Tibial nerve (tissue), 4 donors: Measurements from ENCODE around the gene GRPEL2. TPM values are rescaled to one million over a fixed set of nuclear protein-coding genes. Genes with fewer than 3 reads are reported as not detected.

Source experiments
- DNase-seq, 2 donors: peaks; one replicate each; pipeline ENCODE4 v3.0.0-alpha.2; 2019; ENCODE audit warnings: low spot score in 2 of 2
- H3K27ac ChIP-seq, 4 donors: fragments of 200-600 bp; sonication (generic) in 3 of 4; one replicate each; pipeline ENCODE4 v1.5.1; 2017 to 2019; ENCODE audit warnings: mild to moderate bottlenecking in 1 of 4
- H3K27me3 ChIP-seq, 2 donors: fragments of 200-600 bp; sonication (generic) in 1 of 2; one replicate each; pipeline versions ENCODE4 v1.5.1 to v1.6.0; 2017 to 2019
- H3K36me3 ChIP-seq, 3 donors: fragments of 200-600 bp; sonication (generic); one replicate each; pipeline ENCODE4 v1.5.1; 2018 to 2019
- H3K4me1 ChIP-seq, 4 donors: fragments of 200-600 bp; sonication (generic) in 3 of 4; one replicate each; pipeline ENCODE4 v1.5.1; 2017 to 2019
- H3K4me3 ChIP-seq, 4 donors: fragments of 200-600 bp; sonication (generic) in 3 of 4; one replicate each; pipeline ENCODE4 v1.5.1; 2017 to 2019; ENCODE audit warnings: mild to moderate bottlenecking in 1 of 4, moderate library complexity in 1 of 4
- H3K9me3 ChIP-seq, 4 donors: fragments of 200-600 bp; sonication (generic) in 3 of 4; one replicate each; pipeline ENCODE4 v1.5.1; 2017 to 2019
- CTCF ChIP-seq, 5 experiments: fragments of 200-600 bp in 3 of 5; fragments of 450-650 bp in 2 of 5; sonication (generic) in 3 of 5; IDR thresholded peaks; one replicate each; pipeline ENCODE4 v1.5.1; 2016 to 2019; ENCODE audit warnings: antibody characterized with exemption in 5 of 5, mild to moderate bottlenecking in 3 of 5, moderate library complexity in 2 of 5
- EP300 ChIP-seq, 2 donors: sonication (generic); formaldehyde crosslinking; IDR thresholded peaks; one replicate each; pipeline ENCODE4 v1.6.1; 2017; ENCODE audit warnings: antibody characterized with exemption in 2 of 2, mild to moderate bottlenecking in 1 of 2
- POLR2A ChIP-seq, 2 donors: fragments of 450-650 bp; IDR thresholded peaks; one replicate each; pipeline ENCODE4 v1.6.1; 2017; ENCODE audit warnings: antibody characterized with exemption in 2 of 2, mild to moderate bottlenecking in 2 of 2, moderate library complexity in 2 of 2
- WGBS, 2 donors: methylation state at CpG; one replicate each; pipeline ENCODE4 v1.1.5; 2018; 5-methylcytosine and 5-hydroxymethylcytosine counted together
- total RNA-seq, 4 donors: library from RNA; depleted of rRNA; stranded (reverse); fragments of >200 nt; gene quantifications; one replicate each; pipeline ENCODE4 v1.1.0, GENCODE V29; 2016

GRPEL2 gene
- total RNA-seq, 4 donors from 2014 or later, result 6.5 to 13.5 (median 10.3) TPM

GRCh38 chr5:149378241-149378820, 33.0 kb downstream of the GRPEL2 start:
- H3K4me3 ChIP-seq, result peak overlapping the region in 1 of 4 donors; percentile 17
- no peak for DNase-seq
- peak overlapping the region; percentile 16 to 83 (median 66) for H3K27ac ChIP-seq
- no peaks in the 10 kb centered on the region for H3K9me3 ChIP-seq
- H3K36me3 ChIP-seq, result peaks cover 0 to 6% (median 0%) of the 10 kb centered on the region in 3 donors
- H3K27me3 ChIP-seq, result no peaks in the 10 kb centered on the region
- H3K4me1 ChIP-seq, result peaks cover 0 to 42% (median 5%) of the 10 kb centered on the region in 4 donors
- TF ChIP-seq POLR2A (IDR thresholded peaks at IDR 0.05) (no peak), CTCF (IDR thresholded peaks at IDR 0.05) (no peak), EP300 (IDR thresholded peaks at IDR 0.05) (no peak)
- WGBS, 2 donors, result 33 to 35% methylated on average over 4 to 5 of the region's 5 CpGs

DNA sequence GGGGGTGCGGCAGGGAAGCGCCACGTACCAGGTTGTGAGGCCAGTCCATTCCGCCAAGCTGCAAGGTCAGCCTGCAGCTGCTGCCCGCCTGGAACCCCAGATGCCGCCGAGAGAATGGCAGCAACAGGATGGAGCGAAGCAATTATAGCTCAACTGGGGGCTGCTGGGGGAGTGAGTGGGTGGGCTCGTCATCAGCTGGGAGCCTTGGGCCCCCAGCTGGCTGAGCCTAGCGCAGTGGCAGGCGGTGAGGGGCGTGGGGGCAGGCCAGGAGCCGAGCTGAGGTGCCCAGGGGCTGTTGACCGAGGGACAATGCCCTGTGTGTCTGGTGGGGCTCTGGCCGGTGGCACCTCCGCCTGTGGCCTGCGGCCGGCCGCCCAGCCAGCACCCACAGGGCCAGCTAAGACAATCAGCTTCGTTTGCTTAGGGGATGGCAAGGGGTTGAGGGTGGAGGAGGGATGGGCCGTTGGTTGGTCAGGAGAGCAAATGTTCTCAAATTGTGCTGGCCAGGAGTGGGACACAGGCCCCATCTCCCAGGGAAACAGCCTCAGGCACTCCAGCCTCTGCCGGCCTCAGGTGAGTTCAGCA, 34.0 kb downstream of the GRPEL2 start, which contains the start of gene IL17B:
Gene IL17B, minus strand, starts transcription at position 116 of the 585 bp plus-strand sequence. Its CDS starts 67 bp downstream, at position 49.
- 58% methylated on average over 21 to 22 of the region's 22 CpGs for WGBS, 2 donors
- H3K27ac ChIP-seq, result peak within 1 kb of the TSS; percentile 16 to 83 (median 66)

GRCh38 chr5:149379818-149380374, 34.6 kb downstream of the GRPEL2 start:
- Histone ChIP-seq H3K4me1 (peaks cover 0 to 49% (median 5%) of the 10 kb centered on the region in 4 donors), H3K4me3 (no peak overlapping the region), H3K9me3 (no peaks in the 10 kb centered on the region), H3K27me3 (no peaks in the 10 kb centered on the region), H3K27ac (peak overlapping the region; percentile 16 to 83 (median 66)), H3K36me3 (no peaks in the 10 kb centered on the region)
- 65 to 70% methylated on average over 5 of the region's 5 CpGs for WGBS, 2 donors
- DNase-seq, result no peak
- no peak for TF ChIP-seq EP300 (IDR thresholded peaks at IDR 0.05)
- TF ChIP-seq CTCF (IDR thresholded peaks at IDR 0.05), result no peak
- TF ChIP-seq POLR2A (IDR thresholded peaks at IDR 0.05), result no peak

More for the DNA sequence above, 34.0 kb downstream of the GRPEL2 start, which contains the start of gene IL17B:
- no peaks in the 10 kb centered on the region for H3K27me3 ChIP-seq
- no peak for DNase-seq
- H3K4me3 ChIP-seq, result peak within 1 kb of the TSS in 1 of 4 donors; percentile 17
- peaks cover 0 to 49% (median 5%) of the 10 kb centered on the region in 4 donors for H3K4me1 ChIP-seq
- H3K9me3 ChIP-seq, result no peaks in the 10 kb centered on the region
- TF ChIP-seq EP300 (IDR thresholded peaks at IDR 0.05), result no peak
- peak in 1 of 2 donors; percentile 5 for TF ChIP-seq POLR2A (IDR thresholded peaks at IDR 0.05)
- H3K36me3 ChIP-seq, result peaks cover 0 to 4% (median 0%) of the 10 kb centered on the region in 3 donors

DNA sequence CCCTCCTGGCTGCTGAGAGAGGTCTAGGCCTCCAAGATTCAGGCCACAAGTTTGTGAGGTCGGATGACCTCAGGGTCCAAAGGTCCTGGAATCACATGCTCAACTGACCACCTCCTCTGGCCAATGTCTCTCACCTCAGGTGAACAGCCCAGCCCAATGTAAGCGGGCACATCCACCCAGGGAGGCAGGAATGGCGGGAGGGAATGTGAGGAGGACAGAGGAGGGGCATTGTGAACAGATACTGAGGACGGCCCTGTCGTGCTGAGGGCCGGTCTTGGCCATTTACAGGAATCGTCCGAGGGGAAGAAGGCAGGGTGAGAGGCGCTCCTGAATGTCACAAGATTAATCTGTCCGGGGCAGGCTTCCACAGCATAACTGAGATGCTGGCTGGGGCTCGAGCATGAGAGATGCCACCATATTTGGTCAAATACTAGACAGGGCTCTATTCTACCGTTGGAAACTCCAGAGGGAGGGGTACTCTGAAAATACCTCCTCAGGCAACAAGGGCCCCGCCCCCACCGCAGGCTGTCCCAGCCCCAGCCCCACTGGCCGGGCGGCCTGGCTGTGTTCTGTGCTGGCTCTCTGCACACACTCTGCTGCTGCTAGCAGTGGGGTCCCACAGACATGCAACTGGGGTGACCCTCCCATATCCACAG, 35.3 kb downstream of the GRPEL2 start:
- H3K27ac ChIP-seq, result peak overlapping the region; percentile 16 to 83 (median 60)
- no peaks in the 10 kb centered on the region for H3K36me3 ChIP-seq
- H3K4me3 ChIP-seq, result no peak overlapping the region
- peaks cover 0 to 51% (median 5%) of the 10 kb centered on the region in 4 donors for H3K4me1 ChIP-seq
- no peaks in the 10 kb centered on the region for H3K9me3 ChIP-seq
- no peaks in the 10 kb centered on the region for H3K27me3 ChIP-seq
- DNase-seq, result no peak
- WGBS, 2 donors, result 59 to 74% methylated on average over 16 of the region's 16 CpGs
- TF ChIP-seq EP300 (IDR thresholded peaks at IDR 0.05) (no peak), POLR2A (IDR thresholded peaks at IDR 0.05) (no peak), CTCF (IDR thresholded peaks at IDR 0.05) (no peak)

DNA sequence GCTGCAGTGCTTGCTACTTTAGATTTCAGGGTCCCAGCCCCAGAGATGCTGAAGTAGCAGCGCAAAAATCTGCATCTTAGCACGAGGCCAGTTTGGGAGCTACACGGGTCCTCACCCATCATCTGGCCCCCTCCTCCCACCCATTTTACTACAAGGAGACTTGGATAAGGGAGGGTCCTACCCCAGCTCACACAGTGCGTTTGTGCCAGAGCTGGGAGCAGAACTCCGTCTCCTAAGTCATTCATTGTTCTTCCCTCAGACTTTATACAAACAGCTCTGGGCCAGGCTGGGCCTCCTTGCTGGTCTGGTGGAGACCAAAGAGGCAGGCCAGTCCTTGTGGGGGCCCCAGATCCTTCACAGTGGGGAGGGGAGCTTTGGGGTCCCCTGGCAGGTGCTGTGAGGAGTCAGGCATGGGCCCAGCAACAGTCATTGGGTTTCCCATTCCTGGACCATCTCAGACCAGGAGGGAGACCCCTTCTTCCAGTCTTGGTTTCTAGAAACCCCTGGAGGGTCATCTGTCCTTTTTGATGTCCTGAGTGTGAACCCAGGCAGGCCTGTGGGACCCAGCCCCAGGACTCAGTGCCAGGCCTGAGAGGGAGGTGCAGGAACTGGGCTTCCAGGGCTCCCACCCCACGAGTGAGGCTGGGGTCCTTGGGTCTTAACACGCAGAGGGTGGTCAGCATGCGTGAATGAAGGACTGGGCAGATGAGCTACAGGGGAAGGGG, 36.1 kb downstream of the GRPEL2 start:
- DNase-seq, result no peak
- Histone ChIP-seq H3K9me3 (no peaks in the 10 kb centered on the region), H3K4me1 (peaks cover 0 to 59% (median 5%) of the 10 kb centered on the region in 4 donors), H3K27ac (peak overlapping the region in 3 of 4 donors; percentile 20 to 83 (median 79)), H3K27me3 (no peaks in the 10 kb centered on the region), H3K4me3 (no peak overlapping the region), H3K36me3 (no peaks in the 10 kb centered on the region)
- WGBS, 2 donors, result 42 to 45% methylated on average over 8 of the region's 8 CpGs
- TF ChIP-seq CTCF (IDR thresholded peaks at IDR 0.05) (no peak), EP300 (IDR thresholded peaks at IDR 0.05) (no peak), POLR2A (IDR thresholded peaks at IDR 0.05) (no peak)
